Activated T-helper 1 cell treated with anti-CD3 and anti-CD28 coated beads, Interleukin-12 subunit alpha, Interleukin-12 subunit beta, Interleukin-2, Interleukin-4 antibody, amounts not matched to agents 30 ng/mL and 10 ng/mL and 1 ng/mL, durations not matched to agents 14 hours and 24 hours and 36 hours (primary cell): ENCODE results near the gene CLEC6A. TPM values are rescaled to one million over a fixed set of nuclear protein-coding genes. Genes with fewer than 3 reads are reported as not detected.
A peak's percentile ranks its signal among the peaks of the same experiment; 100 is the strongest.
"Not testable (repeated sequence)": the region's sequence is repeated elsewhere in the genome, so short reads cannot be mapped to it uniquely, and the experiment has no call there.

Experiments
- DNase-seq: peaks from one replicate; pipeline ENCODE4 v3.0.0; 2021; ENCODE audit warnings: low spot score
- H3K27ac Mint-ChIP-seq: one replicate; pipeline ENCODE4 v1.8.0; 2021; ENCODE audit warnings: mild to moderate bottlenecking, mixed read lengths
- H3K27me3 Mint-ChIP-seq: one replicate; pipeline ENCODE4 v1.8.0; 2022; ENCODE audit warnings: mild to moderate bottlenecking, moderate library complexity, mixed read lengths; ENCODE audit not compliant: insufficient read depth
- H3K36me3 Mint-ChIP-seq: one replicate; pipeline ENCODE4 v1.8.0; 2021; ENCODE audit warnings: low read depth, mixed read lengths
- H3K4me1 Mint-ChIP-seq: one replicate; pipeline ENCODE4 v1.8.0; 2021; ENCODE audit warnings: low read depth, mixed read lengths
- H3K4me3 Mint-ChIP-seq: one replicate; pipeline ENCODE4 v1.8.0; 2021; ENCODE audit warnings: mild to moderate bottlenecking, moderate library complexity, mixed read lengths
- H3K9me3 Mint-ChIP-seq: one replicate; pipeline ENCODE4 v1.8.0; 2021; ENCODE audit warnings: mixed read lengths
- intact Hi-C: fragments of 100-400 bp; cut with micrococcal nuclease; formaldehyde crosslinking; loops from one replicate; pipeline ENCODE4 v1.15.1; 2024
- total RNA-seq: library from RNA; stranded (reverse); gene quantifications from 2 replicates; pipeline ENCODE4 v1.2.3, GENCODE V29; 2022

Gene CLEC6A
- total RNA-seq, 1 donor from 2014 or later: not detected

- Mint-ChIP-seq H3K36me3 (no peaks in the 10 kb centered on the region), H3K27me3 (peaks cover 18% of the 10 kb centered on the region), H3K27ac (no peak overlapping the region), H3K4me1 (no peaks in the 10 kb centered on the region), H3K4me3 (no peak overlapping the region), H3K9me3 (no peaks in the 10 kb centered on the region)
- no peak for DNase-seq
- intact Hi-C loops: no loop called here
These were observed 9.7 kb downstream of the CLEC6A start for GRCh38 chr12:8465301-8465996.

GRCh38 chr12:8466241-8466640, 10.5 kb downstream of the CLEC6A start:
- intact Hi-C loops: no loop called here
- Mint-ChIP-seq H3K27ac (no peak overlapping the region), H3K4me3 (no peak overlapping the region), H3K36me3 (no peaks in the 10 kb centered on the region), H3K4me1 (no peaks in the 10 kb centered on the region), H3K27me3 (peaks cover 23% of the 10 kb centered on the region), H3K9me3 (no peaks in the 10 kb centered on the region)
- DNase-seq: no peak

GRCh38 chr12:8471090-8471489, 15.3 kb downstream of the CLEC6A start:
- H3K36me3 Mint-ChIP-seq: no peaks in the 10 kb centered on the region
- intact Hi-C loops: no loop called here
- no peaks in the 10 kb centered on the region for H3K9me3 Mint-ChIP-seq
- no peak overlapping the region for H3K4me3 Mint-ChIP-seq
- no peak for DNase-seq
- H3K27ac Mint-ChIP-seq: no peak overlapping the region
- peaks cover 35% of the 10 kb centered on the region for H3K27me3 Mint-ChIP-seq
- H3K4me1 Mint-ChIP-seq: no peaks in the 10 kb centered on the region

GRCh38 chr12:8475508-8476203, 19.9 kb downstream of the CLEC6A start:
- Mint-ChIP-seq H3K9me3 (no peaks in the 10 kb centered on the region), H3K4me3 (no peak overlapping the region), H3K27me3 (peaks cover 36% of the 10 kb centered on the region), H3K36me3 (no peaks in the 10 kb centered on the region), H3K27ac (no peak overlapping the region), H3K4me1 (no peaks in the 10 kb centered on the region)
- intact Hi-C loops: no loop called here
- DNase-seq: no peak

GRCh38 chr12:8482571-8483061, 26.9 kb downstream of the CLEC6A start:
- H3K4me3 Mint-ChIP-seq: no peak overlapping the region
- peaks cover 4% of the 10 kb centered on the region for H3K9me3 Mint-ChIP-seq
- intact Hi-C loops: no loop called here
- H3K4me1 Mint-ChIP-seq: peaks cover 7% of the 10 kb centered on the region
- no peak for DNase-seq
- no peak overlapping the region for H3K27ac Mint-ChIP-seq
- H3K27me3 Mint-ChIP-seq: peaks cover 17% of the 10 kb centered on the region
- H3K36me3 Mint-ChIP-seq: no peaks in the 10 kb centered on the region

GRCh38 chr12:8483079-8483478, 27.3 kb downstream of the CLEC6A start:
- Mint-ChIP-seq H3K36me3 (no peaks in the 10 kb centered on the region), H3K27ac (no peak overlapping the region), H3K9me3 (peaks cover 4% of the 10 kb centered on the region), H3K27me3 (peaks cover 15% of the 10 kb centered on the region), H3K4me3 (no peak overlapping the region), H3K4me1 (peaks cover 7% of the 10 kb centered on the region)
- intact Hi-C loops: no loop called here
- DNase-seq: no peak

- intact Hi-C loops: loop anchor here (2.0 to 5.0 kb wide), 2 partner anchors 157 to 535 kb away; no protein-coding TSS in a partner anchor
- H3K9me3 Mint-ChIP-seq: peaks cover 4% of the 10 kb centered on the region
- H3K27me3 Mint-ChIP-seq: peaks cover 23% of the 10 kb centered on the region
- no peak overlapping the region for H3K4me3 Mint-ChIP-seq
- no peak for DNase-seq
- peaks cover 23% of the 10 kb centered on the region for H3K4me1 Mint-ChIP-seq
- no peaks in the 10 kb centered on the region for H3K36me3 Mint-ChIP-seq
- H3K27ac Mint-ChIP-seq: no peak overlapping the region
These were observed 36.1 kb downstream of the CLEC6A start for GRCh38 chr12:8491646-8492530.

GRCh38 chr12:8493084-8493483, 37.3 kb downstream of the CLEC6A start:
- peak; percentile 42 for DNase-seq
- H3K4me3 Mint-ChIP-seq: no peak overlapping the region
- intact Hi-C loops: loop anchor here (1.0 to 5.0 kb wide), 5 partner anchors 44 to 534 kb away; partner anchors contain the start of gene NECAP1
- H3K27me3 Mint-ChIP-seq: peaks cover 18% of the 10 kb centered on the region
- H3K27ac Mint-ChIP-seq: peak overlapping the region; percentile 24
- no peaks in the 10 kb centered on the region for H3K9me3 Mint-ChIP-seq
- H3K36me3 Mint-ChIP-seq: no peaks in the 10 kb centered on the region
- H3K4me1 Mint-ChIP-seq: peaks cover 23% of the 10 kb centered on the region

GRCh38 chr12:8495671-8496070, 39.9 kb downstream of the CLEC6A start:
- Mint-ChIP-seq H3K4me1 (peaks cover 23% of the 10 kb centered on the region), H3K27me3 (peaks cover 26% of the 10 kb centered on the region)
- intact Hi-C loops, H3K27ac Mint-ChIP-seq, H3K9me3 Mint-ChIP-seq, H3K36me3 Mint-ChIP-seq, H3K4me3 Mint-ChIP-seq, DNase-seq: not testable (repeated sequence)

- H3K27ac Mint-ChIP-seq, H3K4me3 Mint-ChIP-seq, H3K36me3 Mint-ChIP-seq, DNase-seq, intact Hi-C loops, H3K9me3 Mint-ChIP-seq: not testable (repeated sequence)
- Mint-ChIP-seq H3K4me1 (peaks cover 23% of the 10 kb centered on the region), H3K27me3 (peaks cover 26% of the 10 kb centered on the region)
These were observed 40.3 kb downstream of the CLEC6A start for GRCh38 chr12:8496074-8496473.

GRCh38 chr12:8499616-8500015, 43.9 kb downstream of the CLEC6A start:
- no peaks in the 10 kb centered on the region for H3K36me3 Mint-ChIP-seq
- peaks cover 28% of the 10 kb centered on the region for H3K27me3 Mint-ChIP-seq
- H3K4me3 Mint-ChIP-seq: no peak overlapping the region
- intact Hi-C loops: no loop called here
- no peak for DNase-seq
- no peaks in the 10 kb centered on the region for H3K9me3 Mint-ChIP-seq
- H3K27ac Mint-ChIP-seq: no peak overlapping the region
- H3K4me1 Mint-ChIP-seq: peaks cover 6% of the 10 kb centered on the region

- Mint-ChIP-seq H3K27me3 (peaks cover 30% of the 10 kb centered on the region), H3K4me3 (no peak overlapping the region), H3K36me3 (no peaks in the 10 kb centered on the region), H3K9me3 (no peaks in the 10 kb centered on the region), H3K27ac (no peak overlapping the region), H3K4me1 (peaks cover 6% of the 10 kb centered on the region)
- intact Hi-C loops: no loop called here
- no peak for DNase-seq
These were observed 46.0 kb downstream of the CLEC6A start for GRCh38 chr12:8501720-8502119.
